ENCODE measurements around the gene CC2D1A.

- TF ChIP-seq, protein P1, sequence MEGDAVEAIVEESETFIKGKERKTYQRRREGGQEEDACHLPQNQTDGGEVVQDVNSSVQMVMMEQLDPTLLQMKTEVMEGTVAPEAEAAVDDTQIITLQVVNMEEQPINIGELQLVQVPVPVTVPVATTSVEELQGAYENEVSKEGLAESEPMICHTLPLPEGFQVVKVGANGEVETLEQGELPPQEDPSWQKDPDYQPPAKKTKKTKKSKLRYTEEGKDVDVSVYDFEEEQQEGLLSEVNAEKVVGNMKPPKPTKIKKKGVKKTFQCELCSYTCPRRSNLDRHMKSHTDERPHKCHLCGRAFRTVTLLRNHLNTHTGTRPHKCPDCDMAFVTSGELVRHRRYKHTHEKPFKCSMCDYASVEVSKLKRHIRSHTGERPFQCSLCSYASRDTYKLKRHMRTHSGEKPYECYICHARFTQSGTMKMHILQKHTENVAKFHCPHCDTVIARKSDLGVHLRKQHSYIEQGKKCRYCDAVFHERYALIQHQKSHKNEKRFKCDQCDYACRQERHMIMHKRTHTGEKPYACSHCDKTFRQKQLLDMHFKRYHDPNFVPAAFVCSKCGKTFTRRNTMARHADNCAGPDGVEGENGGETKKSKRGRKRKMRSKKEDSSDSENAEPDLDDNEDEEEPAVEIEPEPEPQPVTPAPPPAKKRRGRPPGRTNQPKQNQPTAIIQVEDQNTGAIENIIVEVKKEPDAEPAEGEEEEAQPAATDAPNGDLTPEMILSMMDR (IDR thresholded peaks at IDR 0.05; ENCODE audit: insufficient read depth, low read depth, low read length) = no peak
- TF ChIP-seq EZH2 (IDR thresholded peaks at IDR 0.05; ENCODE audit: insufficient read depth, low read length) = no peak
Measured at GRCh38 chr19:13906910-13907309, 909 bp downstream of the CC2D1A start.

Measured in astrocyte (in vitro differentiated cells and primary cell).